ENCODE measurements around the gene ZDHHC5. TPM values are rescaled to one million over a fixed set of nuclear protein-coding genes. Genes with fewer than 3 reads are reported as not detected.
A peak's percentile ranks its signal among the peaks of the same experiment; 100 is the strongest.

ZDHHC5 gene
- total RNA-seq, 1 experiment from 2014 or later, result 65.2 TPM

DNA sequence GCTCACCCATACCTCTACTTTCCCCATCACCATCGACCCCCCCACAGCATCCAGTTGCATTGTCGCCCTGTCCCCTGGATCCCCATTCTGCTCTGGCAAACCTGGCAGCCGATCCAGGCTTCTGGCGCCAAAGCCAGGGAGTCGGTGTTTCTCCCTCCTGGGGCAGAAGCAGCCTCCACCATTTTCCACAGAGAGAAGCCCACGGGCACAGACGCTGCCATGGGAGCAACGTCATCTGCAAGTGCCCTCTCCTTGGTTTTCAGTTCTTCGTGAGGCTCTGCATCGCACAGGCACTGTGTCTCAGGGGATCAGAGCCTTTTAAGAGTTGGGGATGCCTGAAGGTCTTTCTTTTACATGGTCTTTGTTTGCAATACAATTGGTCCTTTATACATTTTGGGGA, 20.5 kb upstream of the ZDHHC5 start:
- peak overlapping the region in 2 of 3 experiments; percentile 88 to 93; a peak in 4 of 7 replicates for H3K27ac Mint-ChIP-seq
- peak; percentile 50 for DNase-seq

More for the DNA sequence above, 20.5 kb upstream of the ZDHHC5 start:
- Histone ChIP-seq H3K18ac (ENCODE audit: insufficient read length, low read depth, low read length) (no peak overlapping the region), H3T11ph (ENCODE audit: low read length) (no peak overlapping the region), H2BK5ac (ENCODE audit: insufficient read length, low read length) (no peak overlapping the region), H3K4me2 (ENCODE audit: insufficient read depth, insufficient read length, low read length) (peak overlapping the region; percentile 51), H3K79me2 (ENCODE audit: insufficient read depth, low read length) (no peaks in the 10 kb centered on the region), H2BK15ac (ENCODE audit: low read depth, low read length) (no peak overlapping the region), H4K5ac (ENCODE audit: insufficient read length, low read depth, low read length) (no peak overlapping the region), H2AFZ (ENCODE audit: low read length) (no peak overlapping the region), H3K14ac (ENCODE audit: insufficient read depth, low read length) (no peak overlapping the region), H3K27me3 (ENCODE audit: insufficient read depth, low read length) (no peaks in the 10 kb centered on the region; the same call in 1 of the 2 replicates), H3K4me1 (ENCODE audit: insufficient read depth, low read length) (peaks cover 19% of the 10 kb centered on the region), H2AK5ac (ENCODE audit: insufficient read length, low read length) (no peak overlapping the region), H3K23ac (ENCODE audit: insufficient read length, low read depth, low read length) (no peak overlapping the region), H4K91ac (ENCODE audit: insufficient read length, low read depth, low read length) (no peak overlapping the region), H3K4ac (ENCODE audit: low read depth, low read length) (no peak overlapping the region), H3K79me1 (ENCODE audit: insufficient read depth, low read depth, low read length, poor library complexity, severe bottlenecking) (no peaks in the 10 kb centered on the region), H3K9ac (ENCODE audit: extremely low read depth, insufficient read length, low read length) (no peak overlapping the region), H4K20me1 (ENCODE audit: control insufficient read depth, insufficient read depth, insufficient read length) (no peaks in the 10 kb centered on the region), H3K9me3 (ENCODE audit: control insufficient read depth, low read depth, low read length) (no peaks in the 10 kb centered on the region), H2BK120ac (ENCODE audit: low read depth, low read length, poor library complexity, severe bottlenecking) (no peak overlapping the region), H4K8ac (replicated peaks; ENCODE audit: insufficient read length, low read depth, low read length) (no peak overlapping the region), H3K27ac (ENCODE audit: insufficient read length, low read depth, low read length) (no peak overlapping the region), H3K56ac (ENCODE audit: insufficient read length, low read depth, low read length) (no peak overlapping the region), H2BK20ac (ENCODE audit: low read depth, low read length, poor library complexity, severe bottlenecking) (no peak overlapping the region), H2BK12ac (ENCODE audit: insufficient read length, low read depth, low read length) (no peak overlapping the region), H3K23me2 (ENCODE audit: insufficient read length, low read depth, low read length, poor library complexity, severe bottlenecking) (peaks cover 16% of the 10 kb centered on the region)
- Mint-ChIP-seq H3K36me3 (ENCODE audit: insufficient read depth in 1 of 3, low read depth in 3 of 3) (peaks cover 8 to 28% (median 23%) of the 10 kb centered on the region in 3 experiments; a peak in 6 of 7 replicates), H3K4me1 (peaks cover 83 to 90% of the 10 kb centered on the region in 2 experiments), H3K4me3 (peak overlapping the region; percentile 62 to 83), H3K9me3 (no peaks in the 10 kb centered on the region), H3K27me3 (ENCODE audit: low read depth) (peaks cover 18% of the 10 kb centered on the region)
- TF ChIP-seq, protein P1, sequence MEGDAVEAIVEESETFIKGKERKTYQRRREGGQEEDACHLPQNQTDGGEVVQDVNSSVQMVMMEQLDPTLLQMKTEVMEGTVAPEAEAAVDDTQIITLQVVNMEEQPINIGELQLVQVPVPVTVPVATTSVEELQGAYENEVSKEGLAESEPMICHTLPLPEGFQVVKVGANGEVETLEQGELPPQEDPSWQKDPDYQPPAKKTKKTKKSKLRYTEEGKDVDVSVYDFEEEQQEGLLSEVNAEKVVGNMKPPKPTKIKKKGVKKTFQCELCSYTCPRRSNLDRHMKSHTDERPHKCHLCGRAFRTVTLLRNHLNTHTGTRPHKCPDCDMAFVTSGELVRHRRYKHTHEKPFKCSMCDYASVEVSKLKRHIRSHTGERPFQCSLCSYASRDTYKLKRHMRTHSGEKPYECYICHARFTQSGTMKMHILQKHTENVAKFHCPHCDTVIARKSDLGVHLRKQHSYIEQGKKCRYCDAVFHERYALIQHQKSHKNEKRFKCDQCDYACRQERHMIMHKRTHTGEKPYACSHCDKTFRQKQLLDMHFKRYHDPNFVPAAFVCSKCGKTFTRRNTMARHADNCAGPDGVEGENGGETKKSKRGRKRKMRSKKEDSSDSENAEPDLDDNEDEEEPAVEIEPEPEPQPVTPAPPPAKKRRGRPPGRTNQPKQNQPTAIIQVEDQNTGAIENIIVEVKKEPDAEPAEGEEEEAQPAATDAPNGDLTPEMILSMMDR (conservative IDR thresholded peaks at IDR 0.05), result no peak
- no CpG with 5 or more reads among the region's 10 CpGs for WGBS (ENCODE audit: extremely low coverage, insufficient read length, low lambda C conversion rate)

All from H9 (cell line).